DND-41 (cell line): ENCODE data around the gene RALGPS2.

Source experiments
- ATAC-seq: fragments of 200-7000 bp; cut with Tn5 transposase; 3 replicates; pipeline ENCODE4 v1.9.1; 2021; ENCODE audit warnings: low read depth; ENCODE audit not compliant: insufficient read depth
- DNase-seq: peaks from one replicate; pipeline ENCODE4 v3.0.0-alpha.2; 2020
- H2AFZ ChIP-seq: 2 replicates; pipeline ENCODE4 v1.6.0; 2012; ENCODE audit warnings: low read depth, low read length
- H3K27ac ChIP-seq: 2 replicates; pipeline ENCODE4 v1.5.1; 2012; ENCODE audit warnings: low read length, inconsistent platforms
- H3K27me3 ChIP-seq: fragments of 200-600 bp; sonication (generic); 2 replicates; pipeline ENCODE4 v1.6.0; 2012; ENCODE audit warnings: low read length, mild to moderate bottlenecking, inconsistent platforms; ENCODE audit not compliant: insufficient read depth, poor library complexity
- H3K36me3 ChIP-seq: 2 replicates; pipeline ENCODE4 v1.5.1; 2012; ENCODE audit warnings: low read length, inconsistent platforms; ENCODE audit not compliant: insufficient read depth
- H3K4me1 ChIP-seq: 2 replicates; pipeline ENCODE4 v1.5.1; 2012; ENCODE audit warnings: mild to moderate bottlenecking, low read length; ENCODE audit not compliant: insufficient read depth
- H3K4me2 ChIP-seq: 2 replicates; pipeline ENCODE4 v1.6.0; 2012; ENCODE audit warnings: mild to moderate bottlenecking, moderate library complexity, low read length, inconsistent platforms; ENCODE audit not compliant: insufficient read depth
- H3K4me3 ChIP-seq, 2 experiments: fragments of 200-600 bp in 1 of 2; shearing (Covaris generic) in 1 of 2; 2 replicates each; pipeline ENCODE4 v1.5.1; 2012 to 2016; ENCODE audit warnings: inconsistent platforms in 2 of 2, low read length in 2 of 2, mild to moderate bottlenecking in 2 of 2, low read depth in 1 of 2, moderate library complexity in 1 of 2
- H3K79me2 ChIP-seq: 2 replicates; pipeline ENCODE4 v1.6.0; 2012; ENCODE audit warnings: low read length, inconsistent platforms; ENCODE audit not compliant: insufficient read depth
- H3K9ac ChIP-seq: 2 replicates; pipeline ENCODE4 v1.6.0; 2012; ENCODE audit warnings: low read depth, mild to moderate bottlenecking, inconsistent platforms, low read length, moderate library complexity
- H3K9me3 ChIP-seq: 2 replicates; pipeline ENCODE4 v1.5.1; 2012; ENCODE audit warnings: low read length, moderate library complexity, mild to moderate bottlenecking, inconsistent platforms; ENCODE audit not compliant: insufficient read depth, severe bottlenecking
- H4K20me1 ChIP-seq: 2 replicates; pipeline ENCODE4 v1.6.0; 2012; ENCODE audit warnings: low read length; ENCODE audit not compliant: insufficient read depth
- CTCF ChIP-seq: IDR thresholded peaks from 2 replicates; pipeline ENCODE4 v1.5.1; 2012; ENCODE audit warnings: borderline replicate concordance, low read length, moderate library complexity, mild to moderate bottlenecking; ENCODE audit not compliant: poor library complexity, severe bottlenecking; ENCODE audit errors: extremely low read depth
- EZH2 ChIP-seq: IDR thresholded peaks from 3 replicates; pipeline ENCODE4 v1.6.1; 2012; ENCODE audit warnings: borderline replicate concordance, low read depth, mild to moderate bottlenecking, moderate library complexity, low read length, inconsistent platforms; ENCODE audit not compliant: severe bottlenecking

The RALGPS2 gene

GRCh38 chr1:178864326-178864725 lies 139.3 kb downstream of the RALGPS2 start:
- no peak for ATAC-seq
- no peak overlapping the region for H3K4me2 ChIP-seq
- DNase-seq, result no peak
- H3K36me3 ChIP-seq, result no peaks in the 10 kb centered on the region
- H3K4me3 ChIP-seq, result no peak overlapping the region
- H3K4me1 ChIP-seq, result no peaks in the 10 kb centered on the region
- no peaks in the 10 kb centered on the region for H3K9me3 ChIP-seq
- TF ChIP-seq CTCF, result no peak
- no peaks in the 10 kb centered on the region for H3K79me2 ChIP-seq
- no peaks in the 10 kb centered on the region for H4K20me1 ChIP-seq
- H3K27ac ChIP-seq, result no peak overlapping the region
- no peak overlapping the region for H2AFZ ChIP-seq
- no peaks in the 10 kb centered on the region for H3K27me3 ChIP-seq
- no peak overlapping the region for H3K9ac ChIP-seq

DNA sequence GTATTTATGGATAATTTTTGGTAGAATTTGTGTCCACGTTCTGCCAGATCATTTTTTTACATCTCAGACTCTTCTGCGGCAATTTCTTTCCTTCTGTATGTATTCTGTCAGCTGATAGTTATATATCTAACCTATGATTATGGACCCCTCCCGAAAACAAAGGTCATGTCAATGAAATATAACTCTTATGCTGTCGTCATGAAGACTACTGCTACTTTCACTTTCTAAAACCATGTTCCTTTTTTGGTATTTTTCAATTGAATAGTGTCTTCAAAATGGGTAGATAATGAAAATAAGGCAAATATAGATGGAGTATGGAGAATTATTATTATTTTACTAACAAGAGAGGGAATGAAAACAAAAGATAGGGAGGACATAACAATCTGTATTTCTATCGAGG lies 142.6 kb downstream of the RALGPS2 start:
- DNase-seq (no peak), ATAC-seq (no peak)
- no peaks in the 10 kb centered on the region for H3K79me2 ChIP-seq
- no peak for TF ChIP-seq EZH2
- TF ChIP-seq CTCF, result no peak
- H3K9me3 ChIP-seq, result no peaks in the 10 kb centered on the region
- no peaks in the 10 kb centered on the region for H3K27me3 ChIP-seq
- no peak overlapping the region for H3K4me3 ChIP-seq
- H3K36me3 ChIP-seq, result no peaks in the 10 kb centered on the region
- no peak overlapping the region for H3K4me2 ChIP-seq
- H2AFZ ChIP-seq, result no peak overlapping the region
- H4K20me1 ChIP-seq, result no peaks in the 10 kb centered on the region
- no peak overlapping the region for H3K27ac ChIP-seq
- no peaks in the 10 kb centered on the region for H3K4me1 ChIP-seq
- no peak overlapping the region for H3K9ac ChIP-seq

DNA sequence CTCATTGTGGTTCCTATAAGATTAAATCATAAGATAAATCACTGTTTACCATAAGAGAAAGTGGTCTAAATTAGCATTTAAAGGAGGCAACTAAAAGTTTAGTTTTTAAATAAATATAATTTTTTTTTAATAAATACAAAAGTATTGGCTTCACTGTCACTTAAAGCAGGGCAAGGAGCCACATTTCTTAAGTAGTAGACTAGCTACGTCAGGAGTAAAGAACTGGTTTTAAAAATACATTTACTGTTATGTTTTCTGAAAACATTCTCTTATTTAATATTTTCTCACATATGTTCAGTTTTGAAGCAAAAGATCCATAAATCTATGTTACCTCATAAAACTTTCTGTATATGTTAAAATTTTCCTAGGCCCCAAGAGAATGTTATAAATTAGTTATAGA lies 143.7 kb downstream of the RALGPS2 start:
- H3K79me2 ChIP-seq, result no peaks in the 10 kb centered on the region
- no peak overlapping the region for H3K4me3 ChIP-seq
- TF ChIP-seq EZH2 (no peak), CTCF (no peak)
- no peaks in the 10 kb centered on the region for H3K36me3 ChIP-seq
- H3K27me3 ChIP-seq, result no peaks in the 10 kb centered on the region
- H3K4me1 ChIP-seq, result no peaks in the 10 kb centered on the region
- no peaks in the 10 kb centered on the region for H3K9me3 ChIP-seq
- no peak overlapping the region for H3K27ac ChIP-seq
- H2AFZ ChIP-seq, result no peak overlapping the region
- no peak overlapping the region for H3K4me2 ChIP-seq
- no peak overlapping the region for H3K9ac ChIP-seq
- ATAC-seq, result no peak
- no peaks in the 10 kb centered on the region for H4K20me1 ChIP-seq
- no peak for DNase-seq

GRCh38 chr1:178869119-178869697 lies 144.2 kb downstream of the RALGPS2 start:
- Histone ChIP-seq H3K27me3 (no peaks in the 10 kb centered on the region), H3K9me3 (no peaks in the 10 kb centered on the region), H3K4me2 (no peak overlapping the region), H3K36me3 (no peaks in the 10 kb centered on the region), H3K4me1 (no peaks in the 10 kb centered on the region), H3K79me2 (no peaks in the 10 kb centered on the region), H3K9ac (no peak overlapping the region), H4K20me1 (no peaks in the 10 kb centered on the region), H3K4me3 (no peak overlapping the region), H3K27ac (no peak overlapping the region), H2AFZ (no peak overlapping the region)
- DNase-seq (no peak), ATAC-seq (no peak)
- no peak for TF ChIP-seq EZH2
- TF ChIP-seq CTCF, result no peak
